DMS79 (cell line): ENCODE measurements around the gene PDCD11.
"Not testable (repeated sequence)": the region's sequence is repeated elsewhere in the genome, so short reads cannot be mapped to it uniquely, and the experiment has no call there.

Experiments used
- DNase-seq: peaks from one replicate; lab custom pipeline; 2025; lab: John Stamatoyannopoulos, UW

The PDCD11 gene

GRCh38 chr10:103396067-103396788, at the start of gene PDCD11, which contains the start of gene ATP5MK:
Gene PDCD11 (plus strand): TSS chr10:103396626. CDS start chr10:103398427, 1,801 bp downstream.
Gene ATP5MK (minus strand): TSS chr10:103396475. CDS start chr10:103392457, 4,018 bp downstream.
- peak; percentile 82 for DNase-seq

GRCh38 chr10:103350175-103350516, 46.3 kb upstream of the PDCD11 start:
- DNase-seq, result no peak

- DNase-seq, result peak; percentile 36
Measured at GRCh38 chr10:103350517-103351260, 45.7 kb upstream of the PDCD11 start, which contains the start of gene PCGF6. Gene PCGF6 (minus strand): TSS chr10:103351140. CDS start chr10:103351066, 74 bp downstream.

- DNase-seq, result no peak
Measured at GRCh38 chr10:103353281-103353680, 43.1 kb upstream of the PDCD11 start.

- not testable (repeated sequence) for DNase-seq
Measured at GRCh38 chr10:103354567-103354966, 41.9 kb upstream of the PDCD11 start.

GRCh38 chr10:103355906-103356599, 40.4 kb upstream of the PDCD11 start:
- no peak for DNase-seq

- not testable (repeated sequence) for DNase-seq
Measured at GRCh38 chr10:103359493-103359892, 36.9 kb upstream of the PDCD11 start.

- not testable (repeated sequence) for DNase-seq
Measured at GRCh38 chr10:103360791-103361190, 35.6 kb upstream of the PDCD11 start.

- no peak for DNase-seq
Measured at GRCh38 chr10:103367379-103367781, 29.0 kb upstream of the PDCD11 start.

- peak; percentile 64 for DNase-seq
Measured at GRCh38 chr10:103367782-103368518, 28.5 kb upstream of the PDCD11 start, which contains the start of gene TAF5. Gene TAF5 (plus strand): TSS chr10:103367976. CDS start chr10:103367990, 14 bp downstream.

- no peak for DNase-seq
Measured at GRCh38 chr10:103373544-103373943, 22.9 kb upstream of the PDCD11 start.

GRCh38 chr10:103374263-103374662, 22.2 kb upstream of the PDCD11 start:
- no peak for DNase-seq

- no peak for DNase-seq
Measured at GRCh38 chr10:103382769-103383168, 13.7 kb upstream of the PDCD11 start.

- DNase-seq, result no peak
Measured at GRCh38 chr10:103394180-103394579, 2.2 kb upstream of the PDCD11 start.

GRCh38 chr10:103395754-103396066, 716 bp upstream of the PDCD11 start:
- no peak for DNase-seq

- DNase-seq, result no peak
Measured at GRCh38 chr10:103396789-103397087, 312 bp downstream of the PDCD11 start.

- no peak for DNase-seq
Measured at GRCh38 chr10:103397191-103397825, 882 bp downstream of the PDCD11 start.

- DNase-seq, result no peak
Measured at GRCh38 chr10:103413564-103413963, 17.1 kb downstream of the PDCD11 start.

- no peak for DNase-seq
Measured at GRCh38 chr10:103415581-103415980, 19.2 kb downstream of the PDCD11 start.

GRCh38 chr10:103416436-103417147, 20.2 kb downstream of the PDCD11 start:
- peak; percentile 2 for DNase-seq

- DNase-seq, result not testable (repeated sequence)
Measured at GRCh38 chr10:103417148-103417469, 20.7 kb downstream of the PDCD11 start.
